MCF 10A (cell line): ENCODE results near the gene CARD11. TPM values are rescaled to one million over a fixed set of nuclear protein-coding genes. Genes with fewer than 3 reads are reported as not detected.
"Not testable (repeated sequence)": the region's sequence is repeated elsewhere in the genome, so short reads cannot be mapped to it uniquely, and the experiment has no call there.

Experiments
- BruUV-seq: library from RNA; stranded (reverse); fragments of 400-500 nt; replicated peaks from 2 replicates; lab custom pipeline; 2021; lab: Mats Ljungman, UMichigan
- CTCF ChIA-PET: fragments of 300-600 bp; sonication (Branson Sonifier 250); formaldehyde crosslinking; extraction: SDS; loops from one replicate; lab custom pipeline; 2021; ENCODE audit warnings: antibody characterized with exemption, inconsistent platforms; lab: Yijun Ruan, JAX
- POLR2A ChIA-PET: fragments of 300-600, 350-650 bp; sonication (Branson Sonifier 250); formaldehyde crosslinking; extraction: SDS; loops from one replicate; lab custom pipeline; 2020; ENCODE audit warnings: antibody characterized with exemption, inconsistent platforms; lab: Yijun Ruan, JAX
- DNase-seq: peaks from one replicate; pipeline ENCODE4 v3.0.0-alpha.2; 2018; ENCODE audit not compliant: unreplicated experiment
- H3K27ac Mint-ChIP-seq: one replicate; pipeline ENCODE4 v1.8.0; 2022; ENCODE audit warnings: mild to moderate bottlenecking, low read depth, mixed read lengths; ENCODE audit not compliant: unreplicated experiment
- H3K27me3 Mint-ChIP-seq: one replicate; pipeline ENCODE4 v1.8.0; 2022; ENCODE audit warnings: mixed read lengths; ENCODE audit not compliant: insufficient read depth, unreplicated experiment
- H3K36me3 Mint-ChIP-seq: one replicate; pipeline ENCODE4 v1.8.0; 2022; ENCODE audit warnings: mild to moderate bottlenecking, moderate library complexity, mixed read lengths; ENCODE audit not compliant: insufficient read depth, unreplicated experiment
- H3K4me1 Mint-ChIP-seq: one replicate; pipeline ENCODE4 v1.8.0; 2022; ENCODE audit warnings: mixed read lengths; ENCODE audit not compliant: insufficient read depth, unreplicated experiment
- H3K4me3 Mint-ChIP-seq: one replicate; pipeline ENCODE4 v1.8.0; 2022; ENCODE audit warnings: mild to moderate bottlenecking, moderate library complexity, mixed read lengths; ENCODE audit not compliant: unreplicated experiment
- H3K9me3 Mint-ChIP-seq: one replicate; pipeline ENCODE4 v1.8.0; 2022; ENCODE audit warnings: mixed read lengths; ENCODE audit not compliant: unreplicated experiment
- intact Hi-C: fragments of 100-400 bp; cut with micrococcal nuclease; formaldehyde crosslinking; loops from 2 replicates; pipeline ENCODE4 v1.14.1; 2022
- total RNA-seq: library from RNA; stranded (reverse); gene quantifications from 2 replicates; pipeline ENCODE4 v1.2.3, GENCODE V29; 2022
- TF ChIP-seq, protein P1 (sequence below): fragments of 200-600 bp; IDR thresholded peaks from one replicate; pipeline ENCODE4 v1.8.0; 2022; ENCODE audit warnings: antibody characterized with exemption, mild to moderate bottlenecking; ENCODE audit not compliant: unreplicated experiment

The CARD11 gene
- total RNA-seq, 1 experiment from 2014 or later = not detected

DNA sequence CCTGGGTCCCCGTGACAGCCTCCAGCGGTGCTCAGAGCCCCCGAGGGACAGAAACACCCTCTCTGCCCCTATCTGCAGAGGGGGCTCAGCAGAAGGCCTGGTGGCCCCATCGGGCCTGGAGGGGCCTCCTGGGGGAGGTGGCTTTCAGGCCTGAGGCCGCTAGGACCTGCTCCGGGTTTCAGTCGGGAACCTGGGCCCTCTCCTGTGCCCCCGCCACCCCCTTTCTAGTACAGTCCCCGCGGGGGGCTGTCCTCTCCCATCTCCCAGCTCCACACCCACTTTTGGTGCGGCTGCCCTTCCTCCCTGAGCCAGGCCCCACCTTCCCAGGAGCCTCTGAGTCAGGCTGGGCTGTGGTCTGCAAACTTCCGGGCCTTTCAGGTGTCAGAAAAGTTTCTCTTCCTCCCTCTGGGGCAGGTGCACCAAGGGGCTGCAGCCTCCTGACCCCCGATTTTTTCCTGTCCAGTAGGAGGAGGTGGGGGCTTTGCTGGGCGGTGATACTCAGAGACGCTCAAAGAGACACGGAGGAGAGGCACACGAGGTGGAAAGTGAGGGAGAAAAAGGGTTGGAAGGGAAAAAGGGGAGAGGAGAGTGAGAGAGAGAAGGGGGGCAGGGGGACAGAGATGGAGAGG lies 692 bp downstream of the CARD11 start:
- Mint-ChIP-seq H3K9me3 (no peaks in the 10 kb centered on the region), H3K4me3 (no peak overlapping the region), H3K27ac (no peak overlapping the region), H3K27me3 (no peaks in the 10 kb centered on the region), H3K4me1 (no peaks in the 10 kb centered on the region), H3K36me3 (no peaks in the 10 kb centered on the region)
- intact Hi-C loops = no loop called here
- BruUV-seq = no TSS peak
- no peak for DNase-seq
- ChIA-PET POLR2A (no interaction called here), CTCF (no interaction called here)
- TF ChIP-seq, protein P1, sequence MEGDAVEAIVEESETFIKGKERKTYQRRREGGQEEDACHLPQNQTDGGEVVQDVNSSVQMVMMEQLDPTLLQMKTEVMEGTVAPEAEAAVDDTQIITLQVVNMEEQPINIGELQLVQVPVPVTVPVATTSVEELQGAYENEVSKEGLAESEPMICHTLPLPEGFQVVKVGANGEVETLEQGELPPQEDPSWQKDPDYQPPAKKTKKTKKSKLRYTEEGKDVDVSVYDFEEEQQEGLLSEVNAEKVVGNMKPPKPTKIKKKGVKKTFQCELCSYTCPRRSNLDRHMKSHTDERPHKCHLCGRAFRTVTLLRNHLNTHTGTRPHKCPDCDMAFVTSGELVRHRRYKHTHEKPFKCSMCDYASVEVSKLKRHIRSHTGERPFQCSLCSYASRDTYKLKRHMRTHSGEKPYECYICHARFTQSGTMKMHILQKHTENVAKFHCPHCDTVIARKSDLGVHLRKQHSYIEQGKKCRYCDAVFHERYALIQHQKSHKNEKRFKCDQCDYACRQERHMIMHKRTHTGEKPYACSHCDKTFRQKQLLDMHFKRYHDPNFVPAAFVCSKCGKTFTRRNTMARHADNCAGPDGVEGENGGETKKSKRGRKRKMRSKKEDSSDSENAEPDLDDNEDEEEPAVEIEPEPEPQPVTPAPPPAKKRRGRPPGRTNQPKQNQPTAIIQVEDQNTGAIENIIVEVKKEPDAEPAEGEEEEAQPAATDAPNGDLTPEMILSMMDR = no peak

GRCh38 chr7:3041986-3042675 lies 1.5 kb downstream of the CARD11 start:
- CTCF ChIA-PET = no interaction called here
- POLR2A ChIA-PET = no interaction called here
- no TSS peak for BruUV-seq
- no peaks in the 10 kb centered on the region for H3K27me3 Mint-ChIP-seq
- TF ChIP-seq, protein P1 = no peak
- H3K27ac Mint-ChIP-seq = no peak overlapping the region
- no peaks in the 10 kb centered on the region for H3K9me3 Mint-ChIP-seq
- H3K4me3 Mint-ChIP-seq = no peak overlapping the region
- intact Hi-C loops = no loop called here
- no peaks in the 10 kb centered on the region for H3K36me3 Mint-ChIP-seq
- no peak for DNase-seq
- no peaks in the 10 kb centered on the region for H3K4me1 Mint-ChIP-seq

- DNase-seq = no peak
- no TSS peak for BruUV-seq
- intact Hi-C loops = no loop called here
- Mint-ChIP-seq H3K27ac (no peak overlapping the region), H3K27me3 (no peaks in the 10 kb centered on the region), H3K9me3 (no peaks in the 10 kb centered on the region), H3K4me1 (no peaks in the 10 kb centered on the region), H3K36me3 (no peaks in the 10 kb centered on the region), H3K4me3 (no peak overlapping the region)
- ChIA-PET CTCF (interaction anchor here (0.7 kb wide), 1 partner anchor 138 kb away, joined by 3 read pairs; no protein-coding TSS in a partner anchor), POLR2A (interaction anchor here (0.6 kb wide), 1 partner anchor 31 kb away, joined by 3 read pairs; no protein-coding TSS in a partner anchor)
- TF ChIP-seq, protein P1 = no peak
Measured at GRCh38 chr7:3039787-3040186, 3.9 kb downstream of the CARD11 start.

DNA sequence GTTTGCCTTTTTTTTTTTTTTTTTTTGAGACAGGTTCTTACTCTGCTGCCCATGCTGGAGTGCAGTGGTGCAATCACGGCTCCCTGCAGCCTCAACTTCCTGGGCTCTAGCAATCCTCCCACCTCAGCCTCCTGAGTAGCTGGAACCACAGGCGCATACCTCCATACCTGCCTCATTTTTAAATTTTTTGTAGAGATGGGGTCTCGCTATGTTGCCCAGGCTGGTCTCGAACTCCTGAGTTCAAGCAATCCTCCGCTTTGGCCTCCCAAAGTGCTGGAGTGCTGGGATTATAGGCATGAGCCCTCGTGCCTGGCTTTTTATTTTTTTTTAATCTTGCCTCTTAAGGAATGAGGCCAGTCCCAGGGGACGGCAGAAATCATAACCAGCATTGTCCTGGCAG lies 5.7 kb downstream of the CARD11 start:
- H3K9me3 Mint-ChIP-seq, H3K4me1 Mint-ChIP-seq, H3K4me3 Mint-ChIP-seq, H3K36me3 Mint-ChIP-seq, H3K27ac Mint-ChIP-seq, POLR2A ChIA-PET, DNase-seq, CTCF ChIA-PET, BruUV-seq, H3K27me3 Mint-ChIP-seq, intact Hi-C loops: not testable (repeated sequence)
